ENCODE data around the gene ZNF431.

DNA sequence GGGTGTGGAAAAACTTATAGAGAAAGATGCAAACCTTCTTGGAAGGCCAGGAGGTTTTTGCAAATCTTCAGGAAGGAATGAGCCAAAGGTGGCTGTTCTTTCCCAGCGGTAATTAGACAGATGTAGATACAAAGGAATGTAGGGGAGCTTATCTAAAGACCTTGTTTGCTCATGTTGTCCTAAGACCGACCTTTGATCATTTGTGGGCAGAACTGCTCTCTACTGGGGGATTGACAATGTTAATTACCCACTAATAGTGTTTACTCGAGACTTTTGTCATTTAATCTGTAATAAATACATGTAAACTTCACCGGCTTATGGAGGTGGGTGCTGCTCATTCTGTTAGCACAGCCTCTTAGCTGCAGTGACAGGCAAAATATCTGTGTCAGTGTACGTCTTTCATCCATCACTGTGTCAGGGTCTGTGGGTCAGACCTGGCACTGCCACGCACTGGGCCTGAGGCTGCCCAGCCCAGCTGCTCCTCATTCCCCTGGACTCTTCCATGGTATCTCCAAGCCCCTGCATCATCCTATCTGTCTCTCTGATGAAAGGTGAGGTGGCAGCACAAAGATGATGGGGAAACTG lies 68.3 kb downstream of the ZNF431 start:
- no peak for TF ChIP-seq POLR2AphosphoS5 (IDR thresholded peaks at IDR 0.05)
- TF ChIP-seq CTCF (IDR thresholded peaks at IDR 0.05), result no peak

Data from gastroesophageal sphincter (tissue), 3 donors.